ENCODE data around the gene ARL6IP5. TPM values are rescaled to one million over a fixed set of nuclear protein-coding genes. Genes with fewer than 3 reads are reported as not detected.

Gene ARL6IP5
- total RNA-seq, 1 experiment from 2014 or later = 16.9 TPM

- no peak overlapping the region for H3K27ac ChIP-seq (ENCODE audit: insufficient read length, low read depth, low read length)
- no peak for DNase-seq
- H3K4ac ChIP-seq (ENCODE audit: low read depth, low read length) = no peak overlapping the region
- no peak overlapping the region for H2BK5ac ChIP-seq (ENCODE audit: insufficient read length, low read length)
- Mint-ChIP-seq H3K4me3 (no peak overlapping the region), H3K4me1 (peaks cover 28 to 29% of the 10 kb centered on the region in 2 experiments), H3K36me3 (ENCODE audit: insufficient read depth in 1 of 3, low read depth in 3 of 3) (no peaks in the 10 kb centered on the region), H3K27me3 (ENCODE audit: low read depth) (no peaks in the 10 kb centered on the region), H3K9me3 (no peaks in the 10 kb centered on the region), H3K27ac (peak overlapping the region in 1 of 3 experiments; percentile 88; a peak in 3 of 7 replicates)
- H3T11ph ChIP-seq (ENCODE audit: low read length) = no peak overlapping the region
- H3K18ac ChIP-seq (ENCODE audit: insufficient read length, low read depth, low read length) = no peak overlapping the region
- peaks cover 14% of the 10 kb centered on the region for H3K4me1 ChIP-seq (ENCODE audit: insufficient read depth, low read length)
- no peaks in the 10 kb centered on the region; the same call in 1 of the 2 replicates for H3K79me2 ChIP-seq (ENCODE audit: insufficient read depth, low read length)
- no peak overlapping the region for H3K56ac ChIP-seq (ENCODE audit: insufficient read length, low read depth, low read length)
- no peak overlapping the region for H3K14ac ChIP-seq (ENCODE audit: insufficient read depth, low read length)
- H3K4me2 ChIP-seq (ENCODE audit: insufficient read depth, insufficient read length, low read length) = no peak overlapping the region
- no peaks in the 10 kb centered on the region for H3K23me2 ChIP-seq (ENCODE audit: insufficient read length, low read depth, low read length, poor library complexity, severe bottlenecking)
- H2AFZ ChIP-seq (ENCODE audit: low read length) = no peak overlapping the region
- H2AK5ac ChIP-seq (ENCODE audit: insufficient read length, low read length) = no peak overlapping the region
- H4K91ac ChIP-seq (ENCODE audit: insufficient read length, low read depth, low read length) = no peak overlapping the region
- H4K5ac ChIP-seq (ENCODE audit: insufficient read length, low read depth, low read length) = no peak overlapping the region
- no peaks in the 10 kb centered on the region for H3K9me3 ChIP-seq (ENCODE audit: control insufficient read depth, low read depth, low read length)
- no CpG with 5 or more reads among the region's 4 CpGs for WGBS (ENCODE audit: extremely low coverage, insufficient read length, low lambda C conversion rate)
- H3K79me1 ChIP-seq (ENCODE audit: insufficient read depth, low read depth, low read length, poor library complexity, severe bottlenecking) = no peaks in the 10 kb centered on the region
- no peak overlapping the region for H2BK20ac ChIP-seq (ENCODE audit: low read depth, low read length, poor library complexity, severe bottlenecking)
- TF ChIP-seq CTCF (conservative IDR thresholded peaks at IDR 0.05) = no peak
- H2BK12ac ChIP-seq (ENCODE audit: insufficient read length, low read depth, low read length) = no peak overlapping the region
- no peak overlapping the region for H4K8ac ChIP-seq (replicated peaks; ENCODE audit: insufficient read length, low read depth, low read length)
- H2BK15ac ChIP-seq (ENCODE audit: low read depth, low read length) = no peak overlapping the region
- H3K27me3 ChIP-seq (ENCODE audit: insufficient read depth, low read length) = no peaks in the 10 kb centered on the region
- no peak overlapping the region for H3K23ac ChIP-seq (ENCODE audit: insufficient read length, low read depth, low read length)
- H2BK120ac ChIP-seq (ENCODE audit: low read depth, low read length, poor library complexity, severe bottlenecking) = no peak overlapping the region
- no peak overlapping the region for H3K9ac ChIP-seq (ENCODE audit: extremely low read depth, insufficient read length, low read length)
- H4K20me1 ChIP-seq (ENCODE audit: control insufficient read depth, insufficient read depth, insufficient read length) = no peaks in the 10 kb centered on the region
Measured at GRCh38 chr3:69092030-69092516, 7.3 kb downstream of the ARL6IP5 start.

Measured in H9 (cell line).